Upper lobe of left lung (tissue), 6 donors: ENCODE results near the gene WNT5B. TPM values are rescaled to one million over a fixed set of nuclear protein-coding genes. Genes with fewer than 3 reads are reported as not detected.

Experiments used
- ATAC-seq, 2 donors: fragments of 200-7000 bp; cut with Tn5 transposase; one replicate each; pipeline ENCODE4 v1.9.1; 2022; ENCODE audit warnings: mild to moderate bottlenecking in 2 of 2, moderate library complexity in 2 of 2; ENCODE audit not compliant: low FRiP score in 2 of 2
- DNase-seq, 2 donors: peaks; one replicate each; pipeline ENCODE4 v3.0.0-alpha.2; 2019 to 2020
- H3K27ac ChIP-seq, 4 donors: fragments of 200-600 bp; sonication (generic); one replicate each; pipeline ENCODE4 v1.5.1; 2016 to 2019
- H3K27me3 ChIP-seq, 4 donors: fragments of 200-600 bp; sonication (generic); one replicate each; pipeline ENCODE4 v1.5.1; 2017 to 2019
- H3K36me3 ChIP-seq, 4 donors: fragments of 200-600 bp; sonication (generic); one replicate each; pipeline ENCODE4 v1.5.1; 2016 to 2019
- H3K4me1 ChIP-seq, 4 donors: fragments of 200-600 bp; sonication (generic); one replicate each; pipeline ENCODE4 v1.5.1; 2018 to 2019
- H3K4me3 ChIP-seq, 4 donors: fragments of 200-600 bp; sonication (generic); one replicate each; pipeline ENCODE4 v1.5.1; 2017 to 2019; ENCODE audit warnings: mild to moderate bottlenecking in 2 of 4, moderate library complexity in 1 of 4
- H3K9me3 ChIP-seq, 4 donors: fragments of 200-600 bp; sonication (generic); one replicate each; pipeline ENCODE4 v1.5.1; 2018 to 2019
- CTCF ChIP-seq, 6 experiments: fragments of 450-650 bp in 4 of 6; fragments of 200-600 bp in 2 of 6; sonication (generic) in 2 of 6; IDR thresholded peaks; one replicate each; pipeline ENCODE4 v1.5.1; 2016 to 2019; ENCODE audit warnings: antibody characterized with exemption in 6 of 6
- EP300 ChIP-seq, 4 donors: sonication (generic); formaldehyde crosslinking; IDR thresholded peaks; one replicate each; pipeline ENCODE4 v1.5.1; 2017; ENCODE audit warnings: antibody characterized with exemption in 4 of 4, control low read depth in 2 of 4
- POLR2A ChIP-seq, 4 donors: fragments of 450-650 bp; IDR thresholded peaks; one replicate each; pipeline ENCODE4 v1.5.1; 2016 to 2017; ENCODE audit warnings: antibody characterized with exemption in 4 of 4, mild to moderate bottlenecking in 2 of 4
- POLR2AphosphoS5 ChIP-seq, 2 donors: sonication (generic); formaldehyde crosslinking; IDR thresholded peaks; one replicate each; pipeline ENCODE4 v1.5.1; 2017; ENCODE audit warnings: antibody characterized with exemption in 2 of 2
- WGBS, 2 donors: methylation state at CpG; one replicate each; pipeline ENCODE4 v1.1.5; 2017 to 2018; 5-methylcytosine and 5-hydroxymethylcytosine counted together
- total RNA-seq, 6 donors: library from RNA; depleted of rRNA in 4 of 6; stranded (reverse); fragments of >200 nt in 4 of 6; gene quantifications; one replicate each; pipeline versions ENCODE4 v1.1.0 to v1.2.1, GENCODE V29; 2016 to 2021
- donor health status: DM: no; HTN: no; CAD: no; lungs with moderate emphysema.
- donor health status: DM: no; HTN: yes; CAD: no; lungs with severe emphysema.

Gene WNT5B
- total RNA-seq, 6 donors from 2014 or later = 5.8 to 9.7 (median 7.0) TPM; not detected in 1

GRCh38 chr12:1644534-1645438 lies 15.8 kb downstream of the WNT5B start:
- Histone ChIP-seq H3K4me3 (no peak overlapping the region), H3K9me3 (no peaks in the 10 kb centered on the region), H3K27ac (no peak overlapping the region), H3K36me3 (peaks cover 0 to 4% (median 0%) of the 10 kb centered on the region in 4 donors), H3K4me1 (peaks cover 5 to 12% (median 9%) of the 10 kb centered on the region in 4 donors), H3K27me3 (no peaks in the 10 kb centered on the region)
- TF ChIP-seq EP300 (IDR thresholded peaks at IDR 0.05) = no peak
- no peak for TF ChIP-seq POLR2A (IDR thresholded peaks at IDR 0.05)
- no peak for TF ChIP-seq CTCF (IDR thresholded peaks at IDR 0.05)
- TF ChIP-seq POLR2AphosphoS5 (IDR thresholded peaks at IDR 0.05) = no peak
- DNase-seq = no peak
- 48 to 50% methylated on average over 15 of the region's 15 CpGs for WGBS, 2 donors
- ATAC-seq = peak in 1 of 2 donors; percentile 67

GRCh38 chr12:1645819-1646218 lies 16.8 kb downstream of the WNT5B start:
- Histone ChIP-seq H3K9me3 (no peaks in the 10 kb centered on the region), H3K27ac (no peak overlapping the region), H3K4me1 (peaks cover 5 to 14% (median 10%) of the 10 kb centered on the region in 4 donors), H3K27me3 (no peaks in the 10 kb centered on the region), H3K4me3 (no peak overlapping the region), H3K36me3 (peaks cover 0 to 4% (median 0%) of the 10 kb centered on the region in 4 donors)
- TF ChIP-seq EP300 (IDR thresholded peaks at IDR 0.05) (no peak), CTCF (IDR thresholded peaks at IDR 0.05) (no peak)
- DNase-seq (peak in 1 of 2 donors; percentile 80), ATAC-seq (no peak)
- 95 to 96% methylated on average over 20 to 29 of the region's 29 CpGs for WGBS, 2 donors

GRCh38 chr12:1646569-1647284 lies 17.7 kb downstream of the WNT5B start:
- ATAC-seq (no peak), DNase-seq (peak in 1 of 2 donors; percentile 60)
- no peak overlapping the region for H3K27ac ChIP-seq
- no peaks in the 10 kb centered on the region for H3K9me3 ChIP-seq
- peaks cover 5 to 14% (median 10%) of the 10 kb centered on the region in 4 donors for H3K4me1 ChIP-seq
- TF ChIP-seq CTCF (IDR thresholded peaks at IDR 0.05) (no peak), POLR2A (IDR thresholded peaks at IDR 0.05) (no peak), EP300 (IDR thresholded peaks at IDR 0.05) (no peak), POLR2AphosphoS5 (IDR thresholded peaks at IDR 0.05) (no peak)
- no peak overlapping the region for H3K4me3 ChIP-seq
- WGBS, 2 donors = 61 to 76% methylated on average over 19 to 21 of the region's 21 CpGs
- H3K36me3 ChIP-seq = peaks cover 0 to 4% (median 0%) of the 10 kb centered on the region in 4 donors
- H3K27me3 ChIP-seq = no peaks in the 10 kb centered on the region

- Histone ChIP-seq H3K27ac (no peak overlapping the region), H3K4me1 (peaks cover 5 to 14% (median 10%) of the 10 kb centered on the region in 4 donors), H3K36me3 (peaks cover 0 to 4% (median 0%) of the 10 kb centered on the region in 4 donors), H3K9me3 (no peaks in the 10 kb centered on the region), H3K27me3 (no peaks in the 10 kb centered on the region), H3K4me3 (no peak overlapping the region)
- DNase-seq (no peak), ATAC-seq (no peak)
- no peak for TF ChIP-seq CTCF (IDR thresholded peaks at IDR 0.05)
- TF ChIP-seq POLR2AphosphoS5 (IDR thresholded peaks at IDR 0.05) = no peak
- no peak for TF ChIP-seq POLR2A (IDR thresholded peaks at IDR 0.05)
- no peak for TF ChIP-seq EP300 (IDR thresholded peaks at IDR 0.05)
- 90 to 97% methylated on average over 3 of the region's 3 CpGs for WGBS, 2 donors
These were observed 18.2 kb downstream of the WNT5B start for GRCh38 chr12:1647285-1647669.
